ENCODE results near the gene CACNA1A.
A peak's percentile ranks its signal among the peaks of the same experiment; 100 is the strongest.

The CACNA1A gene

GRCh38 chr19:13493516-13494310 lies 12.6 kb downstream of the CACNA1A start:
- no peak for DNase-seq (ENCODE audit: low read depth)

GRCh38 chr19:13492128-13492527 lies 14.2 kb downstream of the CACNA1A start:
- no peak for DNase-seq (ENCODE audit: low read depth)

GRCh38 chr19:13487985-13488384 lies 18.3 kb downstream of the CACNA1A start:
- DNase-seq (ENCODE audit: low read depth): no peak

- no peak for DNase-seq (ENCODE audit: low read depth)
Observed at GRCh38 chr19:13484166-13484565, 22.1 kb downstream of the CACNA1A start.

- DNase-seq (ENCODE audit: low read depth): no peak
Observed at GRCh38 chr19:13483215-13483614, 23.1 kb downstream of the CACNA1A start.

GRCh38 chr19:13478576-13478975 lies 27.7 kb downstream of the CACNA1A start:
- DNase-seq (ENCODE audit: low read depth): no peak

- no peak for DNase-seq (ENCODE audit: low read depth)
Observed at GRCh38 chr19:13476071-13476470, 30.2 kb downstream of the CACNA1A start.

GRCh38 chr19:13475044-13475443 lies 31.2 kb downstream of the CACNA1A start:
- DNase-seq (ENCODE audit: low read depth): no peak

- no peak for DNase-seq (ENCODE audit: low read depth)
Observed at GRCh38 chr19:13466697-13467096, 39.6 kb downstream of the CACNA1A start.

GRCh38 chr19:13463296-13463695 lies 43.0 kb downstream of the CACNA1A start:
- no peak for DNase-seq (ENCODE audit: low read depth)

- DNase-seq (ENCODE audit: low read depth): no peak
Observed at GRCh38 chr19:13461536-13461935, 44.7 kb downstream of the CACNA1A start.

- DNase-seq (ENCODE audit: low read depth): no peak
Observed at GRCh38 chr19:13460045-13460444, 46.2 kb downstream of the CACNA1A start.

- no peak for DNase-seq (ENCODE audit: low read depth)
Observed at GRCh38 chr19:13459351-13459750, 46.9 kb downstream of the CACNA1A start.

- DNase-seq (ENCODE audit: low read depth): no peak
Observed at GRCh38 chr19:13451434-13451995, 54.8 kb downstream of the CACNA1A start.

- DNase-seq (ENCODE audit: low read depth): no peak
Observed at GRCh38 chr19:13447978-13448377, 58.3 kb downstream of the CACNA1A start.

- no peak for DNase-seq (ENCODE audit: low read depth)
Observed at GRCh38 chr19:13441810-13442512, 64.3 kb downstream of the CACNA1A start.

- DNase-seq (ENCODE audit: low read depth): no peak
Observed at GRCh38 chr19:13437919-13438618, 68.2 kb downstream of the CACNA1A start.

- DNase-seq (ENCODE audit: low read depth): no peak
Observed at GRCh38 chr19:13436352-13436751, 69.9 kb downstream of the CACNA1A start.

GRCh38 chr19:13430790-13431582 lies 75.3 kb downstream of the CACNA1A start:
- peak; percentile 7 for DNase-seq (ENCODE audit: low read depth)

GRCh38 chr19:13429563-13429962 lies 76.7 kb downstream of the CACNA1A start:
- DNase-seq (ENCODE audit: low read depth): no peak

GRCh38 chr19:13428352-13428751 lies 77.9 kb downstream of the CACNA1A start:
- no peak for DNase-seq (ENCODE audit: low read depth)
